Mesodermal cell (in vitro differentiated cells): ENCODE data around the gene CFAP74. TPM values are rescaled to one million over a fixed set of nuclear protein-coding genes. Genes with fewer than 3 reads are reported as not detected.
A peak's percentile ranks its signal among the peaks of the same experiment; 100 is the strongest.

Experiments used
- H3K27ac ChIP-seq: 2 replicates; pipeline ENCODE4 v1.7.0; 2013; ENCODE audit warnings: mild to moderate bottlenecking, low read depth, low read length, moderate library complexity; ENCODE audit not compliant: severe bottlenecking
- H3K36me3 ChIP-seq: 2 replicates; pipeline ENCODE4 v1.7.1; 2013; ENCODE audit warnings: mild to moderate bottlenecking, low read length, moderate library complexity; ENCODE audit not compliant: control insufficient read depth, insufficient read depth
- H3K4me1 ChIP-seq: one replicate; pipeline ENCODE4 v1.7.1; 2013; ENCODE audit warnings: mild to moderate bottlenecking, low read length; ENCODE audit not compliant: insufficient read depth, control insufficient read depth, poor library complexity, severe bottlenecking
- H3K4me3 ChIP-seq: 2 replicates; pipeline ENCODE4 v1.7.0; 2013; ENCODE audit warnings: low read length, control low read depth, mild to moderate bottlenecking; ENCODE audit not compliant: insufficient read depth, poor library complexity, severe bottlenecking; ENCODE audit errors: extremely low read depth
- H3K9me3 ChIP-seq: 2 replicates; pipeline ENCODE4 v1.7.1; 2013; ENCODE audit warnings: mild to moderate bottlenecking, low read length, moderate library complexity; ENCODE audit not compliant: control insufficient read depth
- WGBS, 2 experiments: methylation state at CpG; one replicate each; pipeline ENCODE4 v1.1.5; 2013; ENCODE audit warnings: missing lambda C conversion rate in 2 of 2; ENCODE audit not compliant: insufficient coverage in 2 of 2; 5-methylcytosine and 5-hydroxymethylcytosine counted together
- polyA plus RNA-seq, 2 experiments: library from polyadenylated mRNA; stranded (reverse); fragments of 50-300 nt; gene quantifications; one replicate each; pipeline ENCODE4 v1.2.3, GENCODE V29; 2013

Gene CFAP74
- 0.55 TPM for polyA plus RNA-seq (2013, experiment 1 of 2)
- 0.10 TPM for polyA plus RNA-seq (2013, experiment 2 of 2)

DNA sequence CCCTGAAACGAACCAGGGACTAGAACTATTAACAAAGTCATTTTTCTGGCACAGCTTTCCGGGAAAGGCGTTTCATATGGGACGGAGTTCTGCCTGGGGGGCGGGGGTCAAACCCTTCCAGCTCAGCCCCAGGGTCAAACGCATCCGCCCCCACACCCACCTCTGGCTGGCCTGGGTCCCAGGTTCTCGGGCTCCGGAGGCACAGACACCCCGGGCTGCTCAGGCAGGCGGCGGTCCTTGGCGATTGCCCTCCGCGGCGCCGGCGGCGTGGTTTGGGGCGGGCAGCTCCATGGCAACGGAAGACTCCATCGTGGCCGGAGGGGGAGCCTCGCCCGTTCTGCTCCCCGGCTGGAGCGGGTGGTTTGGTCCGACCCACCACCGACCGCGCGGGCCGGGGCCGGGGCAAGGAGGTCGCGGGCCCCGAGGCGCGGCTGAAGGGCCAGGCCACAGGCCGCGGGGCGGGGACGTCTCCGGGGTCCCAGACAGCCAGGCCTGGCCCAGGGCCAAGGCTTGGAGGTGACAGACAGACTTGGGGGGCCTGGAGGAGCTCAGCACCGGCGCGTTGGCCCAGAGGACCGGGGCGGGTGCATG, at the start of gene CFAP74:
Gene CFAP74 (minus strand): TSS at position 246 of the 591 bp plus-strand sequence. CDS start 12,830 bp downstream, outside the sequence.
- Histone ChIP-seq H3K4me1 (no peaks in the 10 kb centered on the region), H3K27ac (no peak within 1 kb of the TSS), H3K9me3 (no peaks in the 10 kb centered on the region), H3K36me3 (no peaks in the 10 kb centered on the region), H3K4me3 (peak within 1 kb of the TSS; percentile 25)
- WGBS, 2 experiments = 7 to 10% methylated on average over 37 to 49 of the region's 49 CpGs

- no peaks in the 10 kb centered on the region for H3K9me3 ChIP-seq
- H3K36me3 ChIP-seq = no peaks in the 10 kb centered on the region
- H3K4me3 ChIP-seq = no peak overlapping the region
- no peaks in the 10 kb centered on the region for H3K4me1 ChIP-seq
- 93 to 96% methylated on average over 9 to 13 of the region's 17 CpGs for WGBS, 2 experiments
- no peak overlapping the region for H3K27ac ChIP-seq
Observed at GRCh38 chr1:2053217-2053616, 49.6 kb upstream of the CFAP74 start.

GRCh38 chr1:2052756-2053155, 49.2 kb upstream of the CFAP74 start:
- Histone ChIP-seq H3K27ac (no peak overlapping the region), H3K4me3 (no peak overlapping the region)
- 90 to 94% methylated on average over 8 to 10 of the region's 10 CpGs for WGBS, 2 experiments

GRCh38 chr1:2052054-2052679, 48.6 kb upstream of the CFAP74 start:
- Histone ChIP-seq H3K36me3 (no peaks in the 10 kb centered on the region), H3K4me3 (no peak overlapping the region), H3K9me3 (no peaks in the 10 kb centered on the region), H3K27ac (no peak overlapping the region), H3K4me1 (no peaks in the 10 kb centered on the region)
- WGBS, 2 experiments = 55 to 82% methylated on average over 4 to 14 of the region's 16 CpGs

More at GRCh38 chr1:2052756-2053155, 49.2 kb upstream of the CFAP74 start:
- Histone ChIP-seq H3K4me1 (no peaks in the 10 kb centered on the region), H3K36me3 (no peaks in the 10 kb centered on the region), H3K9me3 (no peaks in the 10 kb centered on the region)

- Histone ChIP-seq H3K4me3 (peak overlapping the region; percentile 42), H3K4me1 (no peaks in the 10 kb centered on the region), H3K9me3 (no peaks in the 10 kb centered on the region)
Observed at GRCh38 chr1:2050793-2051682, 47.5 kb upstream of the CFAP74 start.

DNA sequence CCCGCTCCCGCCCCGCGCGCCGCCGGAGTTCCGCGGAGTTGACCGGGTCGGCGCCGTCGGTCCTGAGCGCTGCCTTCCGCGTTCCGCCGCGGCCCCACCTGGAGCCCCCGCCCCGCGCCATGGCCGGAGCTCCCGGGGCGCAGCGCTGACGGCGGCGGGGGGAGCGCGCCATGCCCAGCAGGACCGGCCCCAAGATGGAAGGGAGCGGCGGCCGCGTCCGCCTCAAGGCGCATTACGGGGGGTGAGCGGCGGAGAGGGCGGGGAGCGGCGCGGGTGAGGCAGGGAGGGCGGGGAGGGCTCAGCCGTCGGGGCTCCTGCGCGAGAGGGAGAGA, 46.8 kb upstream of the CFAP74 start:
- WGBS, 2 experiments = 0% methylated on average over 9 to 47 of the region's 51 CpGs
- no peaks in the 10 kb centered on the region for H3K9me3 ChIP-seq

More at GRCh38 chr1:2050793-2051682, 47.5 kb upstream of the CFAP74 start:
- Histone ChIP-seq H3K36me3 (no peaks in the 10 kb centered on the region), H3K27ac (no peak overlapping the region)
- 5 to 11% methylated on average over 52 to 61 of the region's 84 CpGs for WGBS, 2 experiments

DNA sequence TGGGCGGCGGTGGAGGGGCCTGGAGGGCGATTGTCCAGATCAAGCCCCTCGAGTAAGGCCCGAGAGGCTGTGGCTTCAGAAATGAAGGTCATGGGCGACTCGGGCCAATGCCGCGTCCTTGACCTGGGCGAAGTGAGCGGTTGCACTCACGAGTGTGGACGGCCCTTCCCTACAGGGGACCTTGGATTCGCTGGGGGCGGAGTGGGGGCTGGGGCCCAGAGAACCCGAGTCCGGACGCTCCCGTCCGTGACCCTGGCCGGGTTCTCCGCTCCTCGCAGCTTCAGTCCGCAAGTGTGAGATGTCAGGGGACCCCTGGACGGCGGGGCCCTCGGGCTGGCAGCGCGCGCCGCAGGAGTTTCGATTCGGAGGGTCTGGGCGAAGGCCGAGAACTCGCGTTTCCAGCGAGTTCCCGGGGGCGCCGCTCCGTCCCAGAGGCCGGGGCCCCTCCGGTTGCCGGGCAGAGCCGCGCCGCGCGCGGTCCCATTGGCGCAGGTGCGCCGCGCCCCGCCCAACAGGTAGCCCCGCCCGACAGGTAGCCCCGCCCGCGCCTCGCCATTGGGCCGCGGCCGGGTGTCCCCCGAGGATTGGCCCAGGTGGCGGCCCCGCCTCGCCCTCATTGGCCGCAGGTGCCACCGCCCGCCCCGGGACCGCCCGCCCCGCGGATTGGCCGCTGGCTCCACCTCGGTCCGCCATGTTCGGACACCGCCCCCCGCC, 46.3 kb upstream of the CFAP74 start, which contains the start of gene PRKCZ:
Gene PRKCZ (plus strand): TSS at position 694 of the 714 bp plus-strand sequence. CDS start 220 bp downstream, outside the sequence.
- Histone ChIP-seq H3K9me3 (no peaks in the 10 kb centered on the region), H3K36me3 (no peaks in the 10 kb centered on the region), H3K4me1 (peaks cover 3% of the 10 kb centered on the region), H3K27ac (no peak within 1 kb of the TSS), H3K4me3 (peak within 1 kb of the TSS; percentile 42)
- 1 to 2% methylated on average over 58 to 59 of the region's 83 CpGs for WGBS, 2 experiments

More for the DNA sequence above, 46.8 kb upstream of the CFAP74 start:
- Histone ChIP-seq H3K36me3 (no peaks in the 10 kb centered on the region), H3K27ac (no peak overlapping the region), H3K4me1 (no peaks in the 10 kb centered on the region), H3K4me3 (peak overlapping the region; percentile 42)

- Histone ChIP-seq H3K4me3 (peak overlapping the region; percentile 42), H3K4me1 (peaks cover 3% of the 10 kb centered on the region), H3K36me3 (no peaks in the 10 kb centered on the region), H3K9me3 (no peaks in the 10 kb centered on the region), H3K27ac (no peak overlapping the region)
- 23 to 29% methylated on average over 8 to 14 of the region's 14 CpGs for WGBS, 2 experiments
Observed at GRCh38 chr1:2049225-2049717, 45.7 kb upstream of the CFAP74 start.

DNA sequence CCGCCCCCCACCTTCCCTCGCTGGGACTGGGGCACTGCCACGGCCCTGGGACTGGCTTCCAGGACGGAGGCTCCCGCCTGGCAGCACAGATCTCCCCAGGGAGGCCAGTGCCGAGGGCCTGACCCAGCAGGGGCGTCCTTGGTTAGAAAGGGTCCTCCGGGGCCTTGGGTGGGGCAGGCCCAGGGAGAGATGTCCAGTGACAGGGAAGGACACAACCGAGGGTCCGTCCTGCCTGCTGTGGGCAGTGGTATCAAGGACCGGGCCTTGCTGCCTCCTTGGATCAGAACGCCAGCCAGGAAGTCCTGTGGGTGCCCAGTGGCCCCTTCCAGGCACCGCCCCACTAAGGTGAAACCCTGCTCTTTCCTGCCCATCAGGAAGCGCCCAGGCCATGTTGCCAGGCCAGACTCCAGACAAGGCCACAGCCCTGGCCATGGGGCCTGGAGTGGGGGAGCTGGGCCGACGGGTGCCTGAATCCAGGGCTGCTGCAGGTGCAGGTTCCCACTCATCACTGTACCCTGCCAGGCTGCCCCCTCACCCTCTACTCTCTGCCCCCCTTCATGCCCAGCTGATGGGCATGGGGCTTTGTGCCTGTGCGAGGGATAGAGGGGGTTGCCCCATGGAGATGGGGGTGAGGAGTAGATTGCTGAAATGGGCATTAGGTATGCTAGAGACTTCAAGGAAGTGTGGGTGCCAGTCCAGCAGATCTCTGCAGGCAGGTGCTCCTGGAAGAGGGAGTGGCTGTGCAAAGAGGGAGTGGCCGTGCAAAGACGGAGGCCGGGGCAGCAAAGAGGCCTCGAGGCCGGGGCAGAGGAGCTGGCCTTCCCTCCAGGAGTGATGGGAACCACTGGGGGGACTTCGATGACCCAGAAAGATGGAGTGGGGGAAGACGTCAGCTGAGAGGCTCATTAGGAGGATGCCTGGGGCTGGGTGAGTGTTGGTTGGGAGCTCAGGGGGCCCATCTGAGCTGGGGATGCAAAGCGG, 44.5 kb upstream of the CFAP74 start:
- no peaks in the 10 kb centered on the region for H3K9me3 ChIP-seq
- H3K36me3 ChIP-seq = no peaks in the 10 kb centered on the region
- WGBS, 2 experiments = 69 to 73% methylated on average over 22 to 24 of the region's 25 CpGs
- no peak overlapping the region for H3K27ac ChIP-seq
- no peak overlapping the region for H3K4me3 ChIP-seq
- H3K4me1 ChIP-seq = peaks cover 3% of the 10 kb centered on the region
